ENCODE data around the gene EHD1. TPM values are rescaled to one million over a fixed set of nuclear protein-coding genes. Genes with fewer than 3 reads are reported as not detected.

The EHD1 gene
- polyA plus RNA-seq, 3 donors, result 30.3 to 212 (median 48.4) TPM

Small RNA genes within 50 kb of the gene (small RNA-seq; reads per million reads assigned to genes)
- gene MIR6749 (ENCODE audit: insufficient read length, low read depth) (not detected), gene MIR6750 (ENCODE audit: insufficient read length, low read depth) (not detected)

Other genes starting within 250 kb of the EHD1 start
- gene NRXN2, start 155.4 kb downstream of the EHD1 start, polyA plus RNA-seq, result under 1 TPM in 1 of 3 donors, not detected in 2; 0.07 TPM
- gene RASGRP2, start 134.5 kb downstream of the EHD1 start, polyA plus RNA-seq, result 100 to 1,000 TPM in 1 of 3 donors, 10 to 100 TPM in 2; 67.6 to 242 (median 68.8) TPM
- 1 to 10 TPM in 1 of 3 donors, under 1 TPM in 1, not detected in 1; 0.05 to 1.8 TPM for gene PYGM, start 118.6 kb downstream of the EHD1 start, polyA plus RNA-seq
- gene SF1, start 100.1 kb downstream of the EHD1 start, polyA plus RNA-seq, result 100 to 1,000 TPM in 1 of 3 donors, 10 to 100 TPM in 2; 31.6 to 302 (median 47.7) TPM
- gene MAP4K2, start 75.4 kb downstream of the EHD1 start, polyA plus RNA-seq, result 10 to 100 TPM in 2 of 3 donors, 1 to 10 TPM in 1; 9.9 to 38.0 (median 12.6) TPM
- gene MEN1, start 68.1 kb downstream of the EHD1 start, polyA plus RNA-seq, result 10 to 100 TPM in 2 of 3 donors, 1 to 10 TPM in 1; 9.4 to 26.2 (median 10.0) TPM
- under 1 TPM in 1 of 3 donors, not detected in 2; 0.23 TPM for gene CDC42BPG, start 34.0 kb downstream of the EHD1 start, polyA plus RNA-seq
- gene ATG2A, start 38.6 kb upstream of the EHD1 start, polyA plus RNA-seq, result 10 to 100 TPM in 1 of 3 donors, 1 to 10 TPM in 2; 2.6 to 24.9 (median 4.0) TPM
- gene PPP2R5B, start 46.1 kb upstream of the EHD1 start, polyA plus RNA-seq, result 10 to 100 TPM in 1 of 3 donors, 1 to 10 TPM in 2; 9.0 to 26.7 (median 9.4) TPM
- not detected for gene GPHA2, start 57.3 kb upstream of the EHD1 start, polyA plus RNA-seq
- gene MAJIN, start 93.5 kb upstream of the EHD1 start, polyA plus RNA-seq, result not detected
- 1 to 10 TPM in 2 of 3 donors, under 1 TPM in 1; 0.97 to 1.7 (median 1.1) TPM for gene BATF2, start 118.3 kb upstream of the EHD1 start, polyA plus RNA-seq
- 10 to 100 TPM; 34.3 to 40.4 (median 34.4) TPM for gene ARL2, start 135.5 kb upstream of the EHD1 start, polyA plus RNA-seq
- gene SNX15, start 148.8 kb upstream of the EHD1 start, polyA plus RNA-seq, result 10 to 100 TPM; 16.2 to 26.7 (median 17.8) TPM
- gene SAC3D1, start 162.6 kb upstream of the EHD1 start, polyA plus RNA-seq, result 10 to 100 TPM in 1 of 3 donors, 1 to 10 TPM in 2; 4.4 to 14.1 (median 6.7) TPM
- 10 to 100 TPM; 11.1 to 20.1 (median 20.1) TPM for gene NAALADL1, start 179.9 kb upstream of the EHD1 start, polyA plus RNA-seq
- gene CDCA5, start 205.4 kb upstream of the EHD1 start, polyA plus RNA-seq, result under 1 TPM in 2 of 3 donors, not detected in 1; 0.20 to 0.28 TPM
- gene ZFPL1, start 205.6 kb upstream of the EHD1 start, polyA plus RNA-seq, result 10 to 100 TPM; 25.1 to 41.1 (median 27.2) TPM
- gene VPS51, start 217.6 kb upstream of the EHD1 start, polyA plus RNA-seq, result 10 to 100 TPM; 37.2 to 77.3 (median 39.4) TPM
- gene TM7SF2, start 233.3 kb upstream of the EHD1 start, polyA plus RNA-seq, result 1 to 10 TPM; 1.8 to 4.5 (median 1.8) TPM
- 1 to 10 TPM; 2.1 to 9.4 (median 5.8) TPM for gene ZNHIT2, start 239.1 kb upstream of the EHD1 start, polyA plus RNA-seq
- gene FAU, start 243.5 kb upstream of the EHD1 start, polyA plus RNA-seq, result 100 to 1,000 TPM; 668 to 818 (median 799) TPM
- 10 to 100 TPM; 19.8 to 33.9 (median 32.7) TPM for gene MRPL49, start 243.7 kb upstream of the EHD1 start, polyA plus RNA-seq

All from CD14-positive monocyte (primary cell).